Body of pancreas (tissue), 4 donors: ENCODE measurements around the gene NDUFA11.

Source experiments
- POLR2A ChIP-seq, 3 donors: fragments of 450-650 bp; IDR thresholded peaks; one replicate each; pipeline ENCODE4 v1.6.1; 2016; ENCODE audit warnings: antibody characterized with exemption in 3 of 3, mild to moderate bottlenecking in 2 of 3
- TF ChIP-seq, protein P1 (sequence below), 7 experiments: fragments of 450-650 bp in 4 of 7; fragments of 200-600 bp in 3 of 7; sonication (generic) in 3 of 7; IDR thresholded peaks; one replicate each; pipeline ENCODE4 v1.5.1; 2016 to 2019; ENCODE audit warnings: antibody characterized with exemption in 7 of 7

DNA sequence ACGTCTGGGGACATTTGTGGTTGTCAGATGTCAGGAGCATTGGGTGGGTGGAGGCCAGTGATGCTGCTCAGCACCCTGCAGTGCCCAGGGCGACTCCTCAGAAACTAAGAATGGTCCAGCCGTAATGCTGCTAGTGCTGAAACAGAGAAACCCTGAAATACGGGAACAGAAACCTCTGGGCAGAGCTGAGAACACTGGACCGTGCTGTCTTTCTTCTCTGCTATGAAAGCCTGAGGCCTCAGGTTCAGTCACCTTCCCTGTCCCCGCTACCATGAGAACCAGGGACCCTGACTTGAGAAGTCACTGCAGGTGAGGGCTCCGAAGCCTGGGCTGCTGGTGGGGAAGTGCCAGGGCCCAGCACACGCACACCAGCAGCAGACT, 23.8 kb upstream of the NDUFA11 start:
- TF ChIP-seq, protein P1, sequence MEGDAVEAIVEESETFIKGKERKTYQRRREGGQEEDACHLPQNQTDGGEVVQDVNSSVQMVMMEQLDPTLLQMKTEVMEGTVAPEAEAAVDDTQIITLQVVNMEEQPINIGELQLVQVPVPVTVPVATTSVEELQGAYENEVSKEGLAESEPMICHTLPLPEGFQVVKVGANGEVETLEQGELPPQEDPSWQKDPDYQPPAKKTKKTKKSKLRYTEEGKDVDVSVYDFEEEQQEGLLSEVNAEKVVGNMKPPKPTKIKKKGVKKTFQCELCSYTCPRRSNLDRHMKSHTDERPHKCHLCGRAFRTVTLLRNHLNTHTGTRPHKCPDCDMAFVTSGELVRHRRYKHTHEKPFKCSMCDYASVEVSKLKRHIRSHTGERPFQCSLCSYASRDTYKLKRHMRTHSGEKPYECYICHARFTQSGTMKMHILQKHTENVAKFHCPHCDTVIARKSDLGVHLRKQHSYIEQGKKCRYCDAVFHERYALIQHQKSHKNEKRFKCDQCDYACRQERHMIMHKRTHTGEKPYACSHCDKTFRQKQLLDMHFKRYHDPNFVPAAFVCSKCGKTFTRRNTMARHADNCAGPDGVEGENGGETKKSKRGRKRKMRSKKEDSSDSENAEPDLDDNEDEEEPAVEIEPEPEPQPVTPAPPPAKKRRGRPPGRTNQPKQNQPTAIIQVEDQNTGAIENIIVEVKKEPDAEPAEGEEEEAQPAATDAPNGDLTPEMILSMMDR (IDR thresholded peaks at IDR 0.05) = no peak
- no peak for TF ChIP-seq POLR2A (IDR thresholded peaks at IDR 0.05)
